Upper lobe of left lung (tissue), 6 donors: Measurements from ENCODE around the gene C7orf57. TPM values are rescaled to one million over a fixed set of nuclear protein-coding genes. Genes with fewer than 3 reads are reported as not detected.
A peak's percentile ranks its signal among the peaks of the same experiment; 100 is the strongest.

Source experiments
- ATAC-seq, 2 donors: fragments of 200-7000 bp; cut with Tn5 transposase; one replicate each; pipeline ENCODE4 v1.9.1; 2022; ENCODE audit warnings: mild to moderate bottlenecking in 2 of 2, moderate library complexity in 2 of 2; ENCODE audit not compliant: low FRiP score in 2 of 2
- DNase-seq, 2 donors: peaks; one replicate each; pipeline ENCODE4 v3.0.0-alpha.2; 2019 to 2020
- H3K27ac ChIP-seq, 4 donors: fragments of 200-600 bp; sonication (generic); one replicate each; pipeline ENCODE4 v1.5.1; 2016 to 2019
- H3K27me3 ChIP-seq, 4 donors: fragments of 200-600 bp; sonication (generic); one replicate each; pipeline ENCODE4 v1.5.1; 2017 to 2019
- H3K36me3 ChIP-seq, 4 donors: fragments of 200-600 bp; sonication (generic); one replicate each; pipeline ENCODE4 v1.5.1; 2016 to 2019
- H3K4me1 ChIP-seq, 4 donors: fragments of 200-600 bp; sonication (generic); one replicate each; pipeline ENCODE4 v1.5.1; 2018 to 2019
- H3K4me3 ChIP-seq, 4 donors: fragments of 200-600 bp; sonication (generic); one replicate each; pipeline ENCODE4 v1.5.1; 2017 to 2019; ENCODE audit warnings: mild to moderate bottlenecking in 2 of 4, moderate library complexity in 1 of 4
- H3K9me3 ChIP-seq, 4 donors: fragments of 200-600 bp; sonication (generic); one replicate each; pipeline ENCODE4 v1.5.1; 2018 to 2019
- CTCF ChIP-seq, 6 experiments: fragments of 450-650 bp in 4 of 6; fragments of 200-600 bp in 2 of 6; sonication (generic) in 2 of 6; IDR thresholded peaks; one replicate each; pipeline ENCODE4 v1.5.1; 2016 to 2019; ENCODE audit warnings: antibody characterized with exemption in 6 of 6
- EP300 ChIP-seq, 4 donors: sonication (generic); formaldehyde crosslinking; IDR thresholded peaks; one replicate each; pipeline ENCODE4 v1.5.1; 2017; ENCODE audit warnings: antibody characterized with exemption in 4 of 4, control low read depth in 2 of 4
- POLR2A ChIP-seq, 4 donors: fragments of 450-650 bp; IDR thresholded peaks; one replicate each; pipeline ENCODE4 v1.5.1; 2016 to 2017; ENCODE audit warnings: antibody characterized with exemption in 4 of 4, mild to moderate bottlenecking in 2 of 4
- POLR2AphosphoS5 ChIP-seq, 2 donors: sonication (generic); formaldehyde crosslinking; IDR thresholded peaks; one replicate each; pipeline ENCODE4 v1.5.1; 2017; ENCODE audit warnings: antibody characterized with exemption in 2 of 2
- WGBS, 2 donors: methylation state at CpG; one replicate each; pipeline ENCODE4 v1.1.5; 2017 to 2018; 5-methylcytosine and 5-hydroxymethylcytosine counted together
- total RNA-seq, 6 donors: library from RNA; depleted of rRNA in 4 of 6; stranded (reverse); fragments of >200 nt in 4 of 6; gene quantifications; one replicate each; pipeline versions ENCODE4 v1.1.0 to v1.2.1, GENCODE V29; 2016 to 2021
- donor health status: DM: no; HTN: no; CAD: no; lungs with moderate emphysema.
- donor health status: DM: no; HTN: yes; CAD: no; lungs with severe emphysema.

The C7orf57 gene
- total RNA-seq, 6 donors from 2014 or later, result 0.29 to 15.5 (median 1.9) TPM

GRCh38 chr7:48109848-48110663 is 74.7 kb downstream of the C7orf57 start:
- ATAC-seq, result peak; percentile 87 to 90
- WGBS, 2 donors, result 20 to 23% methylated on average over 9 of the region's 9 CpGs

GRCh38 chr7:48110868-48111267 is 75.5 kb downstream of the C7orf57 start:
- DNase-seq (no peak), ATAC-seq (no peak)
- WGBS, 2 donors, result 82 to 90% methylated on average over 4 of the region's 4 CpGs
- H3K4me1 ChIP-seq, result no peaks in the 10 kb centered on the region
- H3K4me3 ChIP-seq, result no peak overlapping the region
- no peaks in the 10 kb centered on the region for H3K27me3 ChIP-seq
- H3K36me3 ChIP-seq, result peaks cover 21 to 35% (median 31%) of the 10 kb centered on the region in 4 donors
- TF ChIP-seq POLR2AphosphoS5 (IDR thresholded peaks at IDR 0.05) (no peak), POLR2A (IDR thresholded peaks at IDR 0.05) (no peak), EP300 (IDR thresholded peaks at IDR 0.05) (no peak), CTCF (IDR thresholded peaks at IDR 0.05) (no peak)
- H3K27ac ChIP-seq, result no peak overlapping the region
- no peaks in the 10 kb centered on the region for H3K9me3 ChIP-seq

More at GRCh38 chr7:48109848-48110663, 74.7 kb downstream of the C7orf57 start:
- TF ChIP-seq POLR2AphosphoS5 (IDR thresholded peaks at IDR 0.05) (no peak), POLR2A (IDR thresholded peaks at IDR 0.05) (no peak), EP300 (IDR thresholded peaks at IDR 0.05) (no peak), CTCF (IDR thresholded peaks at IDR 0.05) (peak; percentile 92 to 99 (median 96))
- Histone ChIP-seq H3K27me3 (no peaks in the 10 kb centered on the region), H3K4me3 (no peak overlapping the region), H3K36me3 (peaks cover 21 to 43% (median 39%) of the 10 kb centered on the region in 4 donors), H3K27ac (no peak overlapping the region), H3K4me1 (no peaks in the 10 kb centered on the region), H3K9me3 (no peaks in the 10 kb centered on the region)
- peak in 1 of 2 donors; percentile 88 for DNase-seq

Other genes starting within 250 kb of the C7orf57 start
- 1 to 10 TPM in 2 of 6 donors, under 1 TPM in 4; 0.46 to 4.8 (median 0.75) TPM for gene PKD1L1, start 87.1 kb upstream of the C7orf57 start, total RNA-seq
- gene HUS1, start 55.9 kb upstream of the C7orf57 start, total RNA-seq, result 10 to 100 TPM; 24.2 to 38.8 (median 26.7) TPM
- gene SUN3, start 6.4 kb upstream of the C7orf57 start, total RNA-seq, result not detected
- 100 to 1,000 TPM in 1 of 6 donors, 10 to 100 TPM in 5; 30.6 to 107 (median 72.0) TPM for gene UPP1, start 53.7 kb downstream of the C7orf57 start, total RNA-seq
- gene ABCA13, start 135.9 kb downstream of the C7orf57 start, total RNA-seq, result 10 to 100 TPM in 3 of 6 donors, 1 to 10 TPM in 2, under 1 TPM in 1; 0.49 to 27.7 (median 7.1) TPM